ENCODE data around the gene CD180. TPM values are rescaled to one million over a fixed set of nuclear protein-coding genes. Genes with fewer than 3 reads are reported as not detected.

Gene CD180
- total and polyA plus RNA-seq, 9 of the 15 experiments (the other 6 are each of a cell fraction or from before 2014, with no cell fraction given): 0.01 to 0.07 TPM; not detected in 7

- TF ChIP-seq STAT6 (CRISPR knock-in tag; IDR thresholded peaks at IDR 0.05) (no peak), SMAD4 (CRISPR knock-in tag; conservative IDR thresholded peaks at IDR 0.05) (0 out of 2 replicates have a peak, but pooled peaks have one; percentile 32), MXI1 (IDR thresholded peaks at IDR 0.05; ENCODE audit: low read depth, low read length) (no peak), FOSL1 (tag; conservative IDR thresholded peaks at IDR 0.05) (no peak), ZZZ3 (IDR thresholded peaks at IDR 0.05) (no peak), ZNF431 (CRISPR knock-in tag; IDR thresholded peaks at IDR 0.05) (no peak), CAMTA2 (CRISPR knock-in tag; conservative IDR thresholded peaks at IDR 0.05) (no peak)
Measured at GRCh38 chr5:67215519-67216471, 19.2 kb upstream of the CD180 start (continued).

Measured in K562 (cell line).